Heart right ventricle (tissue), 16 donors: ENCODE data around the gene UBL7. TPM values are rescaled to one million over a fixed set of nuclear protein-coding genes. Genes with fewer than 3 reads are reported as not detected.

Experiments used
- ATAC-seq, 8 donors: fragments of 200-7000 bp; cut with Tn5 transposase; one replicate each; pipeline ENCODE4 v1.9.1; 2020; ENCODE audit warnings: mild to moderate bottlenecking in 8 of 8, moderate library complexity in 8 of 8, moderate number of reproducible peaks in 1 of 8
- DNase-seq, 2 donors: peaks; one replicate each; pipeline ENCODE4 v3.0.0-alpha.2; 2020
- H3K27ac ChIP-seq, 10 donors: fragments of 200-600 bp; sonication (generic) in 2 of 10; one replicate each; pipeline versions ENCODE4 v1.5.0 to v1.8.0; 2020 to 2022; ENCODE audit warnings: mild to moderate bottlenecking in 3 of 10
- H3K27me3 ChIP-seq, 7 donors: fragments of 200-600 bp; one replicate each; pipeline ENCODE4 v1.8.0; 2021 to 2022; ENCODE audit warnings: mild to moderate bottlenecking in 2 of 7
- H3K36me3 ChIP-seq, 9 donors: fragments of 200-600 bp; sonication (generic) in 1 of 9; one replicate each; pipeline versions ENCODE4 v1.5.0 to v1.8.0; 2020 to 2022; ENCODE audit warnings: mild to moderate bottlenecking in 2 of 9
- H3K4me1 ChIP-seq, 9 donors: fragments of 200-600 bp; sonication (generic) in 1 of 9; one replicate each; pipeline versions ENCODE4 v1.5.0 to v1.8.0; 2020 to 2022; ENCODE audit warnings: mild to moderate bottlenecking in 4 of 9
- H3K4me3 ChIP-seq, 10 donors: fragments of 200-600 bp; sonication (generic) in 2 of 10; one replicate each; pipeline versions ENCODE4 v1.5.0 to v1.8.0; 2020 to 2022; ENCODE audit warnings: mild to moderate bottlenecking in 7 of 10, moderate library complexity in 2 of 10
- H3K9me3 ChIP-seq, 11 donors: fragments of 200-600 bp in 10 of 11; sonication (generic) in 2 of 11; one replicate each; pipeline versions ENCODE4 v1.5.0 to v1.8.0; 2013 to 2022; ENCODE audit warnings: mild to moderate bottlenecking in 2 of 11, control low read depth in 1 of 11, moderate library complexity in 1 of 11
- WGBS, 2 donors: extraction: QIAGEN DNeasy Blood & Tissue Kit; methylation state at CpG; one replicate each; pipeline ENCODE4 v1.1.7; 2013; ENCODE audit warnings: inconsistent platforms in 1 of 2; 5-methylcytosine and 5-hydroxymethylcytosine counted together
- intact Hi-C, 10 donors: fragments of 100-400 bp; cut with DNase I; formaldehyde crosslinking; loops; one replicate each; pipeline versions ENCODE4 v1.11.1 to v1.14.2; 2022
- polyA plus RNA-seq, 2 donors: library from polyadenylated mRNA; stranded (reverse); fragments of 200-250 nt; gene quantifications; one replicate each; pipeline ENCODE4 v1.2.3, GENCODE V29; 2013
- total RNA-seq, 10 donors: library from RNA; stranded (reverse); fragmentation: NEBNext Ultra II Directional in 3 of 10; extraction: Animal tissue kit (Norgen Biotek cat#: 25700) in 3 of 10; gene quantifications; one replicate each; pipeline versions ENCODE4 v1.2.1 to v1.2.4, GENCODE V29; 2021 to 2023
- TF ChIP-seq, protein P1 (sequence below), 9 donors: fragments of 200-600 bp; sonication (generic) in 2 of 9; IDR thresholded peaks; one replicate each; pipeline versions ENCODE4 v1.5.0 to v1.8.0; 2021 to 2022; ENCODE audit warnings: antibody characterized with exemption in 9 of 9, mild to moderate bottlenecking in 5 of 9, moderate library complexity in 1 of 9
- donor health status: Arrhythmogenic right ventricular cardiomyopathy.
- donor health status: ischemic (EF 13 %, LVEDD 7.1; RV severe dilation, severe dysfunction).
- donor health status: healthy with polysubstance abuse.
- donor health status: DM: no; HTN: yes; CAD: no.
- donor health status: DM: no; HTN: no; CAD: no.
- donor health status: ischemic (EF 25% LVEDD 6.9; RV normal size, moderate dysfunction).
- donor health status: ischemic (EF 25% LVEDD 5.7; RV mildly dilated, moderate dysfunction).
- donor health status: healthy.
- donor health status: DM: yes; HTN: yes; CAD: no.
- donor health status: Ischemic cardiomyopathy.
- donor health status: ischemic (EF 35%, LVEDD 5.7; RV mildly dilated, moderate dysfunction).
- donor health status: nonischemic (EF 11% LVEDD 7.7; RV severe dilation, severe dysfunction).
- donor health status: DM: yes; HTN: yes; CAD: no.
- donor health status: PGD.
- donor health status: ischemic (EF 29% LVEDD 5.4; RV normal size, mild dysfunction).
- donor health status: nonischemic (EF 23%, LVEDD 6.1; RV moderate dilation, normal function).

The UBL7 gene
- total and polyA plus RNA-seq, 12 donors, result 47.0 to 56.6 (median 52.1) TPM

DNA sequence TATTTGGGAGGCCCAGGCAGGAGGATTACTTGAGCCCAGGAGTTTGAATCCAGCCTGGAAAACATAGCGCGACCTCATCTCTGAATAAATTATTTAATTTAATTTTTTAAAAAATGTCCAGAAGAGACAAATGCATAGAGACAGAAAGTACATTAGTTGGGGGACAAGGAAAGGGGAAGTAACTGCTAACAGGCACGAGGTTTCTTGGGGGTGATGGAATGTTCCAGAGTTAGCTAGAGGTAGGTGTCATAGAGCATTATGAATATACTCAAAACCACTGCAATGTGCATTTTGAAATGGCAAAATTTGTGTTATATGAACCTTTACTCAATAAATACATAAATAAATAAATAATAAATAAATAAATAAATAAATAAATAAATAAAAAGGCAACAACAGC, 61.9 kb downstream of the UBL7 start:
- H3K36me3 ChIP-seq, result no peaks in the 10 kb centered on the region
- peaks cover 2 to 55% (median 11%) of the 10 kb centered on the region in 9 donors for H3K4me1 ChIP-seq
- no peak for DNase-seq
- peaks cover 0 to 20% (median 0%) of the 10 kb centered on the region in 7 donors for H3K27me3 ChIP-seq
- WGBS, 2 donors, result 94 to 99% methylated on average over 3 of the region's 3 CpGs
- H3K9me3 ChIP-seq, result no peaks in the 10 kb centered on the region
- no peak for ATAC-seq
- no peak overlapping the region for H3K27ac ChIP-seq
- intact Hi-C loops, result no loop called here
- TF ChIP-seq, protein P1, sequence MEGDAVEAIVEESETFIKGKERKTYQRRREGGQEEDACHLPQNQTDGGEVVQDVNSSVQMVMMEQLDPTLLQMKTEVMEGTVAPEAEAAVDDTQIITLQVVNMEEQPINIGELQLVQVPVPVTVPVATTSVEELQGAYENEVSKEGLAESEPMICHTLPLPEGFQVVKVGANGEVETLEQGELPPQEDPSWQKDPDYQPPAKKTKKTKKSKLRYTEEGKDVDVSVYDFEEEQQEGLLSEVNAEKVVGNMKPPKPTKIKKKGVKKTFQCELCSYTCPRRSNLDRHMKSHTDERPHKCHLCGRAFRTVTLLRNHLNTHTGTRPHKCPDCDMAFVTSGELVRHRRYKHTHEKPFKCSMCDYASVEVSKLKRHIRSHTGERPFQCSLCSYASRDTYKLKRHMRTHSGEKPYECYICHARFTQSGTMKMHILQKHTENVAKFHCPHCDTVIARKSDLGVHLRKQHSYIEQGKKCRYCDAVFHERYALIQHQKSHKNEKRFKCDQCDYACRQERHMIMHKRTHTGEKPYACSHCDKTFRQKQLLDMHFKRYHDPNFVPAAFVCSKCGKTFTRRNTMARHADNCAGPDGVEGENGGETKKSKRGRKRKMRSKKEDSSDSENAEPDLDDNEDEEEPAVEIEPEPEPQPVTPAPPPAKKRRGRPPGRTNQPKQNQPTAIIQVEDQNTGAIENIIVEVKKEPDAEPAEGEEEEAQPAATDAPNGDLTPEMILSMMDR (IDR thresholded peaks at IDR 0.05), result no peak
- no peak overlapping the region for H3K4me3 ChIP-seq

DNA sequence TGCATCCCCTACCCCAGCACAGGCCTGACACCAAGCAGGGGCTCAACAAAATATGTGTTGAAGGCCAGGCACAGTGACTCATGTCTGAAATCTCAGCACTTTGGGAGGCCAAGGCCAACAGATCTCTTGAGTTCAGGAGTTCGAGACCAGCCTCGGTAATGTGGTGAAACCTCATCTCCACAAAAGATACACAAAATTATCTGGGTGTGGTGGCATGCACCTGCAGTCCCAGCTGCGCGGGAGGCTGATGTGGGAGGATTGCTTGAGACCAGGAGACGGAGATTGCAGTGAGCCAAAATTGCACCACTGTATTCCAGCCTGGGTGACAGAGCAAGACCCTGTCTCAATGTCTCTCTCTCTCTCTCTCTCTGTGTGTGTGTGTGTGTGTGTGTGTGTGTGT, 62.8 kb downstream of the UBL7 start:
- H3K9me3 ChIP-seq, result no peaks in the 10 kb centered on the region
- intact Hi-C loops, result no loop called here
- H3K4me1 ChIP-seq, result peaks cover 0 to 46% (median 3%) of the 10 kb centered on the region in 9 donors
- DNase-seq (no peak), ATAC-seq (no peak)
- H3K4me3 ChIP-seq, result no peak overlapping the region
- TF ChIP-seq, protein P1 (IDR thresholded peaks at IDR 0.05), result no peak
- no peak overlapping the region for H3K27ac ChIP-seq
- 95 to 97% methylated on average over 5 of the region's 5 CpGs for WGBS, 2 donors
- no peaks in the 10 kb centered on the region for H3K36me3 ChIP-seq
- H3K27me3 ChIP-seq, result peaks cover 0 to 20% (median 0%) of the 10 kb centered on the region in 7 donors

DNA sequence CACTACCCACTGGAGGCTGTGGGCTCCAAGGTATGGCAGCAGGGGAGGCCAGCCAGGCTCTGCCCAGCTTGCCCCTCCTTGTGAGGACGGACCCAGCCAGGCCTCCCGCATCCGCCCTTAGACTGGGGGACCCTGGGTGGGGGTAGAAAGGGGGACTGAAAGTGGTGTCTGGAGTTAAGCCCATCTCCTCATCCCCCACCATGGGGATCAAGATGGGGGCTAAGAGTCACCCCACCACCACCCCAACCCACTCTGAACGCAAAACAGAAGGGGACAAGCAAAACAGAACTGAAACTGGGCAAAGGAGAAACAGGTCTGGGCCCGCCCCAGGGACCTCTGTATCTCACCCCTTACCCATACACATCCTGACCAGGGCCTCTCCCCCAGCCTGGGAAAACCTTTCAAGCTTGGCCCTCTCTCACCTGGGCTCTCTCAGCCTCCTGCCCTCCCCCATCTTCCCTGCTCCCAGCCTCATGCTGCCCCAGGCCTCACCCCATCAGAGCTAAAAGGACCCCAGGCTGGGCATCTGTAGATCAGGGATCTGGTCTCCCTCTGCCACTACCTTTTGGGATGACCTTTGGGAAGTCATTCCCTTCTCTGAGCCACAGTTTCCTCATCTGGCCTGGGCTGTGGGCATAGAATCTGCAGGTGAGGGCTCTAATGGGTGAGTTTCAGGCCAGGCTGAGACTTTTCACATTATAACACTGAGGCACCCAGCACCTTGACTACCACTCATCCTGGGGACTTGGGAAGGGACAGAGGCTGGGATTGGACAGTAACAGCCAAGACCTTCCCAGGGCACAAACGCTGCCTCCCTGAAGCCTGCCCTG, 63.5 kb downstream of the UBL7 start:
- 91 to 93% methylated on average over 6 of the region's 6 CpGs for WGBS, 2 donors
- no peak overlapping the region for H3K27ac ChIP-seq
- peaks cover 0 to 38% (median 0%) of the 10 kb centered on the region in 9 donors for H3K4me1 ChIP-seq
- peaks cover 0 to 20% (median 0%) of the 10 kb centered on the region in 7 donors for H3K27me3 ChIP-seq
- no peaks in the 10 kb centered on the region for H3K9me3 ChIP-seq
- no peaks in the 10 kb centered on the region for H3K36me3 ChIP-seq
- intact Hi-C loops, result no loop called here
- no peak overlapping the region for H3K4me3 ChIP-seq
- DNase-seq, result no peak
- no peak for ATAC-seq
- TF ChIP-seq, protein P1 (IDR thresholded peaks at IDR 0.05), result no peak

DNA sequence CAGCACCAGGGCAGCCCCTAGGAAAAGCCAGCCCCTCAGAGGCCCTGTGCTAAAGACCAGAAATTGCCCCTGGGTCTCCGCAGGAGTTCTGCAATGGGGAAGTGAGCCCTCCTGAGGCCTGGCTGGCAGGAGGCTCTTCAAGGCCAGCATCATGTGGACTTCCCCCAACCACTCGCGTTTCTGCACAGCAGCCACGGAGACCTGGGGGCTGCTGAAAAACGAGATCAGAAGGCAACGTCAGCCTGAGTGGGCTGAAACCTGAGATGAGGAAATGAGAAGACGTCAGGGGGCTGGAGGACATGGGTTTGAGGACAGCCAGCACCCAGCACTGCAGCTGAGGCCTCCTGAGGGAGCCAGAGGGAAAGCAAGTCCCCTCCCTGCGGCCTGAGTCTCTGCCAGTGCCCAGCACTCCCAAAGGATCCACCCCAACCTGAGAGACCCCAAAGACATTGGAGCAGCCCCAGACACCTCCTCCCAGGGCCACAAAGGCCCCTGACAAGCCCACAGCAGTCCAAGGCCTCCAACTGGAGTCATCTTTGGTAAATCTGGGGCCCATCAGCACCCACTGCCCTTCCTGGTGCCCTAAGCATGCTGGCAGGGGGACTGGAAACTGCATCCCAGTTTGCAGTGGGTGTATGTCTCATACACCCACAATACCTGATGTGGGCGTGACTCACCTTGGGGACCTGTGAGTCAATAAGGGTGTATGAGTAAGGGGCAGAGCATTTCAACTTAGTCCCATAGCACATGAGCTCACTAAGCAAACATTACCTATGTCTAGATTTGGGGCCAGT, 64.3 kb downstream of the UBL7 start:
- H3K27me3 ChIP-seq, result peaks cover 0 to 19% (median 0%) of the 10 kb centered on the region in 7 donors
- WGBS, 2 donors, result 75 to 77% methylated on average over 9 of the region's 9 CpGs
- TF ChIP-seq, protein P1 (IDR thresholded peaks at IDR 0.05), result no peak
- ATAC-seq (no peak), DNase-seq (no peak)
- no peaks in the 10 kb centered on the region for H3K9me3 ChIP-seq
- H3K4me3 ChIP-seq, result no peak overlapping the region
- H3K36me3 ChIP-seq, result no peaks in the 10 kb centered on the region
- H3K4me1 ChIP-seq, result peaks cover 0 to 30% (median 0%) of the 10 kb centered on the region in 9 donors
- intact Hi-C loops, result no loop called here
- no peak overlapping the region for H3K27ac ChIP-seq
